ENCODE measurements around the gene ARTN. TPM values are rescaled to one million over a fixed set of nuclear protein-coding genes. Genes with fewer than 3 reads are reported as not detected.

The ARTN gene
- total RNA-seq, 2 experiments from 2014 or later, result 0.10 to 0.52 TPM

GRCh38 chr1:43970911-43971310 is 37.3 kb downstream of the ARTN start:
- Mint-ChIP-seq H3K4me3 (peak overlapping the region; percentile 93), H3K27ac (no peak overlapping the region), H3K36me3 (ENCODE audit: low read depth) (peaks cover 23% of the 10 kb centered on the region), H3K27me3 (no peaks in the 10 kb centered on the region), H3K9me3 (no peaks in the 10 kb centered on the region), H3K4me1 (peaks cover 36% of the 10 kb centered on the region)
- POLR2A ChIA-PET, result no interaction called here
- no peak for DNase-seq
- CTCF ChIA-PET, result interaction anchor here (1.2 to 2.5 kb wide), 5 partner anchors 12 to 37 kb away, joined by 3 to 11 read pairs (median 5); no protein-coding TSS in a partner anchor

GRCh38 chr1:43971336-43971980 is 37.9 kb downstream of the ARTN start:
- POLR2A ChIA-PET, result no interaction called here
- H3K9me3 Mint-ChIP-seq, result no peaks in the 10 kb centered on the region
- CTCF ChIA-PET, result interaction anchor here (0.8 to 2.5 kb wide), 4 partner anchors 19 to 37 kb away, joined by 3 to 11 read pairs (median 5); no protein-coding TSS in a partner anchor

GRCh38 chr1:43973981-43974442 is 40.4 kb downstream of the ARTN start:
- Mint-ChIP-seq H3K9me3 (no peaks in the 10 kb centered on the region), H3K27ac (peak overlapping the region; percentile 89), H3K27me3 (no peaks in the 10 kb centered on the region), H3K4me1 (peaks cover 64% of the 10 kb centered on the region), H3K4me3 (peak overlapping the region; percentile 84), H3K36me3 (ENCODE audit: low read depth) (peaks cover 40% of the 10 kb centered on the region)
- ChIA-PET CTCF (interaction anchor here (1.4 to 1.6 kb wide), 3 partner anchors 13 to 28 kb away, joined by 3 to 5 read pairs (median 4); no protein-coding TSS in a partner anchor), POLR2A (no interaction called here)
- DNase-seq, result no peak

More at GRCh38 chr1:43971336-43971980, 37.9 kb downstream of the ARTN start:
- H3K27me3 Mint-ChIP-seq, result no peaks in the 10 kb centered on the region
- H3K27ac Mint-ChIP-seq, result no peak overlapping the region
- DNase-seq, result no peak
- peaks cover 41% of the 10 kb centered on the region for H3K4me1 Mint-ChIP-seq
- peaks cover 25% of the 10 kb centered on the region for H3K36me3 Mint-ChIP-seq (ENCODE audit: low read depth)
- H3K4me3 Mint-ChIP-seq, result peak overlapping the region; percentile 93

GRCh38 chr1:43974443-43975248 is 41.0 kb downstream of the ARTN start, which contains the start of gene ATP6V0B:
Gene ATP6V0B (plus strand): TSS chr1:43974960. CDS start chr1:43975041, 81 bp downstream.
- DNase-seq, result peak; percentile 96
- H3K4me3 Mint-ChIP-seq, result peak within 1 kb of the TSS; percentile 84
- H3K27me3 Mint-ChIP-seq, result no peaks in the 10 kb centered on the region
- H3K36me3 Mint-ChIP-seq (ENCODE audit: low read depth), result peaks cover 40% of the 10 kb centered on the region
- H3K27ac Mint-ChIP-seq, result peak within 1 kb of the TSS; percentile 89
- no peaks in the 10 kb centered on the region for H3K9me3 Mint-ChIP-seq
- ChIA-PET POLR2A (no interaction called here), CTCF (interaction anchor here (0.5 to 1.6 kb wide), 8 partner anchors 13 to 1212 kb away, joined by 3 to 5 read pairs (median 4); no protein-coding TSS in a partner anchor)
- H3K4me1 Mint-ChIP-seq, result peaks cover 59% of the 10 kb centered on the region

GRCh38 chr1:43975249-43975961 is 41.8 kb downstream of the ARTN start:
- Mint-ChIP-seq H3K9me3 (no peaks in the 10 kb centered on the region), H3K27me3 (no peaks in the 10 kb centered on the region), H3K4me3 (peak overlapping the region; percentile 84), H3K36me3 (ENCODE audit: low read depth) (peaks cover 42% of the 10 kb centered on the region), H3K27ac (peak overlapping the region; percentile 89), H3K4me1 (peaks cover 57% of the 10 kb centered on the region)
- ChIA-PET POLR2A (no interaction called here), CTCF (interaction anchor here (1.0 to 1.6 kb wide), 9 partner anchors 11 to 270 kb away, joined by 3 to 5 read pairs (median 3); no protein-coding TSS in a partner anchor)
- peak; percentile 63 for DNase-seq

- peaks cover 55% of the 10 kb centered on the region for H3K4me1 Mint-ChIP-seq
- no peak for DNase-seq
- peaks cover 43% of the 10 kb centered on the region for H3K36me3 Mint-ChIP-seq (ENCODE audit: low read depth)
Observed at GRCh38 chr1:43976045-43976444, 42.4 kb downstream of the ARTN start.

GRCh38 chr1:43976890-43977289 is 43.3 kb downstream of the ARTN start:
- Mint-ChIP-seq H3K4me3 (peak overlapping the region; percentile 84), H3K9me3 (no peaks in the 10 kb centered on the region), H3K4me1 (peaks cover 55% of the 10 kb centered on the region), H3K36me3 (ENCODE audit: low read depth) (peaks cover 43% of the 10 kb centered on the region), H3K27ac (no peak overlapping the region), H3K27me3 (no peaks in the 10 kb centered on the region)
- ChIA-PET POLR2A (no interaction called here), CTCF (interaction anchor here (0.9 to 1.5 kb wide), 2 partner anchors 35 to 42 kb away, joined by 3 to 4 read pairs; no protein-coding TSS in a partner anchor)
- DNase-seq, result no peak

More at GRCh38 chr1:43976045-43976444, 42.4 kb downstream of the ARTN start:
- no peaks in the 10 kb centered on the region for H3K9me3 Mint-ChIP-seq
- peak overlapping the region; percentile 84 for H3K4me3 Mint-ChIP-seq
- ChIA-PET POLR2A (no interaction called here), CTCF (interaction anchor here (0.9 to 1.4 kb wide), 6 partner anchors 12 to 72 kb away, joined by 3 to 5 read pairs (median 3); no protein-coding TSS in a partner anchor)
- no peaks in the 10 kb centered on the region for H3K27me3 Mint-ChIP-seq
- peak overlapping the region; percentile 89 for H3K27ac Mint-ChIP-seq

- ChIA-PET POLR2A (no interaction called here), CTCF (interaction anchor here (1.5 kb wide), 1 partner anchor 43 kb away, joined by 4 read pairs; no protein-coding TSS in a partner anchor)
- no peak overlapping the region for H3K27ac Mint-ChIP-seq
- peaks cover 55% of the 10 kb centered on the region for H3K4me1 Mint-ChIP-seq
- peak overlapping the region; percentile 84 for H3K4me3 Mint-ChIP-seq
- no peaks in the 10 kb centered on the region for H3K9me3 Mint-ChIP-seq
- no peak for DNase-seq
- H3K27me3 Mint-ChIP-seq, result no peaks in the 10 kb centered on the region
- peaks cover 39% of the 10 kb centered on the region for H3K36me3 Mint-ChIP-seq (ENCODE audit: low read depth)
Observed at GRCh38 chr1:43977376-43978263, 44.0 kb downstream of the ARTN start.

- ChIA-PET POLR2A (no interaction called here), CTCF (interaction anchor here (1.5 kb wide), 1 partner anchor 44 kb away, joined by 4 read pairs; no protein-coding TSS in a partner anchor)
- Mint-ChIP-seq H3K27me3 (no peaks in the 10 kb centered on the region), H3K4me1 (peaks cover 53% of the 10 kb centered on the region), H3K9me3 (no peaks in the 10 kb centered on the region), H3K4me3 (peak overlapping the region; percentile 74), H3K27ac (no peak overlapping the region), H3K36me3 (ENCODE audit: low read depth) (peaks cover 35% of the 10 kb centered on the region)
- DNase-seq, result no peak
Observed at GRCh38 chr1:43978264-43978550, 44.6 kb downstream of the ARTN start.

- Mint-ChIP-seq H3K4me3 (peak within 1 kb of the TSS; percentile 80), H3K27me3 (no peaks in the 10 kb centered on the region), H3K9me3 (no peaks in the 10 kb centered on the region), H3K36me3 (ENCODE audit: low read depth) (peaks cover 30% of the 10 kb centered on the region), H3K4me1 (peaks cover 48% of the 10 kb centered on the region), H3K27ac (peak within 1 kb of the TSS; percentile 72)
- ChIA-PET CTCF (interaction anchor here (0.5 to 1.5 kb wide), 2 partner anchors 16 to 44 kb away, joined by 3 to 4 read pairs; no protein-coding TSS in a partner anchor), POLR2A (no interaction called here)
- DNase-seq, result peak; percentile 32
Observed at GRCh38 chr1:43978551-43979260, 45.1 kb downstream of the ARTN start, which contains the start of gene B4GALT2. Gene B4GALT2 (plus strand): TSS chr1:43979210. CDS start chr1:43981161, 1,951 bp downstream.

GRCh38 chr1:43979261-43979527 is 45.6 kb downstream of the ARTN start:
- POLR2A ChIA-PET, result no interaction called here
- no peaks in the 10 kb centered on the region for H3K27me3 Mint-ChIP-seq
- H3K9me3 Mint-ChIP-seq, result no peaks in the 10 kb centered on the region
- no peak overlapping the region for H3K4me3 Mint-ChIP-seq
- peaks cover 28% of the 10 kb centered on the region for H3K36me3 Mint-ChIP-seq (ENCODE audit: low read depth)
- no peak for DNase-seq
- no peak overlapping the region for H3K27ac Mint-ChIP-seq
- H3K4me1 Mint-ChIP-seq, result peaks cover 43% of the 10 kb centered on the region
- CTCF ChIA-PET, result interaction anchor here (1.1 kb wide), 1 partner anchor 30 kb away, joined by 3 read pairs; no protein-coding TSS in a partner anchor
